HL-60/S4 (cell line): ENCODE results near the gene NR4A2.
"Not testable (repeated sequence)": the region's sequence is repeated elsewhere in the genome, so short reads cannot be mapped to it uniquely, and the experiment has no call there.

ENCODE experiments used
- in situ Hi-C: fragments of 300-500 bp; cut with MboI; formaldehyde crosslinking; loops from 2 replicates; pipeline ENCODE4 v1.14.3; 2022; ENCODE audit warnings: low sequenced_read_pairs

The NR4A2 gene

DNA sequence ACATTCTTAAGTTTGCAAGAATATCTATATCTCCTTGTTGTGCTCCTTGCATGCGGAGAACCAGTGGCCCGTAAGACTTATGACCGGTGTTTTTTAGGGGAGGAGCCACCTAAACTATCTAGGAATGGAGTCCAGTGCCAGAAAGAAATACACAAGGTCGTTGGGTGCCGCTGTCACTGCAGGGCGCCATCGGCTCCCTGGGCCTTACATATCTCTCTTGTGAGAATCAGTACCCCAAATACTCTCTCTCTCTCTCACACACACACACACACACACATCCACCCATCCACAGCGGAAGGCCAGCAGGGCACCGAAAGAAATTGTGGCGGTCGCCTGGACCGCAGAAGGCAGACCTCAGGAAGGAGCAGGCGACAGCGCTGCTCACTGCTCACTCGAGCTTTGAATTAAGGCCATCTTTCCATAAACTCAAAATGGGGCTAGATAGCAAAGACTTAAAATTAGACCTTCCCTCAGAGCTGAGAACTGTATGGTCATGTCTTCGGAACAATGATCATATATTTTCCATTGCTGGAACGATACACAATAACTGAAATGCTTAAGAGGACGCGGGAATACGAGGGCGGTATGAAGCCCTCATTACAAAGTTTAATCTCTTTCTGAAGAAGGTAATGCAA, 10.4 kb downstream of the NR4A2 start:
- in situ Hi-C loops: no loop called here

- in situ Hi-C loops: no loop called here
Observed at GRCh38 chr2:156321243-156321904, 11.1 kb downstream of the NR4A2 start.

DNA sequence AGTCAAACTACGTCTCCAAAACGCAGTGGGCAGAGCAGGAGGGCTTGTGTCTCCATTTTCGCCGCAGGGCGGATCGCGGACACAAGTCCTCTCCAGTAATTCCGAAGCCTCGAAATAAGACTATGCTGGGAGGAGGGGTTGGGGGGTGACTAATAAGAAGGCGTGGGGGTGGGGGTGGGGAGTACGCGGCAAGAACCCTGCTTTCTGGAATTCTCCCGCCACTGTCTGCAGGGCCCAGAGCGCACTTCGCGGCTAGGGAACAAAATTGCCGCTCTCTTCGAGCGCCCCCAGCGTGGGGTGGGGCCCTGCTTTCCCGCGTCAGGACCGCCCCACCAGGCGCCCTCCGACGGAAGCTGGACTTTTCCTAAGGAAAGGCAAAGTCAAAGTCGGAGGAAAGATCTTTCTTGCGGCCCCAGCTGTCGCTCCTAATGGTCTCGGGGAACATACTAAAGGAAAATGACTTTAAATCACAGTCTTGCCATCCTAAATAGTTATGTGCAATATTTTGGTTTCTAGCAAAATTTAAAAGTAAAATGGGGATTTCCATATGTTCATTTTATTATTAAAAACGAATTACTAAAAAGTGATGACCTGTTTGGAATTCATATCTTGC, 11.9 kb downstream of the NR4A2 start:
- in situ Hi-C loops: no loop called here

DNA sequence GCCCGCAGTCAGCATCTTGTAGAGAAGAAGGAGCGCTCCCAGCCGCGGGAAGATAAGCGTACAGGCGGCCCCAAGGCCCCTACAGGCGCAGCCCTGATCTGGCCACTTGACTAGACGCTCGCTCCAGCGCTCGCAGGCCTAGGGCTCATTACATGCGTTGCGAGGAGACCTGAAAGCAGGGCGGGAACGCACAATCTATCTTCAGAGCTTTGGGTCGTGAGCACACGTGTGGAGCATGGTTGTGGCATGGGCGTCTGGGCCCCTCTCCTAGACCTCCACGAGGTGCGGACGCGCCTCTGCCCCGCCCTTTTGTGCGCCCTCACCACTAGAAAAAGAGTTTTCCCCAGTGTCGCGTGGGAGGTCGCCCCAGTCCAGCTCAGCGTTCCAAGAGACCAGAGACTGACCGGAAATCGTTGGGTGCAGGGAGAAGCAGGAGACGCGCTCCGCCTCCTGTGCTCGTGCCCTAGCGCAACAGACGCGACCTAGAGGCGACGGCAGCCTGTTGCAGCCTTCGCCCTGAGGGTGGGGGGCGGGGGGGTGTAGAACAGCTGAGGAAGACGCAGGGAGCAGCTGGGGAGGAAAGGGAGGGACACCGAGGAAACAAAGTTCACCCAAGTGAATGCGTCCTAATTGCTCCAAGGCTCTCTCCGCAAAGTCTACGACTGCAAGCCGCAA, 12.6 kb downstream of the NR4A2 start:
- in situ Hi-C loops: no loop called here

DNA sequence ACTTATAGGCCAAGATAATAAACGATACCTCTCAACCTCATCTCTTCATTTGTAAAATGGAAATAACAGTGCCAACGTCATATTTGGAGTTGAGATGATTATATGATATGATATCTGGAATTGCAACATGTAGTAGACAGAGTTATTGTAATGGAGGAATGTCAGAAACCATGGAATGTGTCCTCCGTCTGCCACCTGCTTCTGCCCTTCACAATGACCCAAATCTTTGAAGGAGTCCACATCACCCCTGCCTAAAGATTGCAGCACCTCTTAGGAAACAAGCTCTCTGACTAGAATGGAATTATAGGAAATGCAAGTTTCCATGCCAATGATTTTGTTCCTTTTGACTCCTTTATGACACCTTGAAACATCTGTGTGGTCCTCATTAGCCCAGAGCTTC, 14.9 kb downstream of the NR4A2 start:
- in situ Hi-C loops: no loop called here

GRCh38 chr2:156311976-156312375, 20.5 kb downstream of the NR4A2 start:
- in situ Hi-C loops: no loop called here

GRCh38 chr2:156310773-156311172, 21.7 kb downstream of the NR4A2 start:
- in situ Hi-C loops: no loop called here

DNA sequence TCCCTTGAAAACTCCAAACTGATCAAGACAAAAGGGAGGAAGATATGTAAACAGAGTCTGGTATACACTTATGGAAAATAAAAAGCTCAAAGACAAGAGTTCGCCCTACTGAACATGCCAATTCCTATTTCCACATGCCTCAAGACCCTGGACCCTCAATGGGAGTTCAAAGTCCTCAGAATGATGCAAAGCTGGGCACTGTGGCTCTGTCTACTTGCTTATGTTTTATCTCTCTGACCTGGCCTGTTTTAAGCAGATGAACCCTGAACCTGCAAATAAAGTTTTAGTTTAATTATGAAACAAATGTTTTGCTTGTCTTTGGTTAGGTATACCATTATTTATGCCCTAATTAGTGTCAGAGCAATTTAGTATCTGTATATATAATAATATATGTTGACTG, 22.6 kb downstream of the NR4A2 start:
- in situ Hi-C loops: no loop called here

DNA sequence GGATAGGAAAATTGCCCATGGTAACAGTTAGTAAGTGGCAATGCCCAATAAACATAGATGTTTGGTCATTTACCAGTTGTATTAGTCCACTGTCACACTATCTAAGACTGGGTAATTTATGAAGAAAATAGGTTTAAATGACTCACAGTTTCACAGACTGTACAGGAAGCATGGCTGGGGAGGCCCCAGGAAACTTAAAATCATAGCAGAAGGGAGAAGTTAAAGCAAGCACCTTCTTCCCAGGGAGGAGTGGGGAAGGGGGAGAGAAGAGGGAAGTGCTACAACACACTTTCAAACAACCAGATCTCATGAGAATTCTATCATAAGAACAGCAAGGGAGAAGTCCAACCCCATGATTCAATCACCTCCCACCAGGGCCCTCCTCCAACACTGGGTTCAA, 23.4 kb downstream of the NR4A2 start:
- in situ Hi-C loops: no loop called here

- in situ Hi-C loops: no loop called here
Observed at GRCh38 chr2:156306821-156307220, 25.7 kb downstream of the NR4A2 start.

GRCh38 chr2:156305121-156305520, 27.4 kb downstream of the NR4A2 start:
- in situ Hi-C loops: no loop called here

DNA sequence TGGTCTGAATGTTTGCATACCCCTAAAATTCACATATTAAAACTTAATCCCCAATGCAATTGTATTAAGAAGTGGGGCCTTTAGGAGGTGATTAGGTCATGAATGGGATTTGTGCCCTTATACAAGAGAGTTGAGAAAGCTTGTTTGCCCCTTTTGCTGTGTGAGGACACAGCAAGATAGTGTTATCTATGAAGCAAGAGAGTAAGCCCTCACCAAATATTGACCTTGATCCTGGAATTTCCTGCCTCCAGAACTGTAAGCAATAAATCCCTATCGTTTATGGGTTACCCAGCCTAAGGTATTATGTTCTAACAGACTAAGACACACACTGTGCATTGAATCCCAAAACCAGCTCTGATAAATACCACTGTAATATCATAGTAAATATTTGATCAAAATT, 32.2 kb downstream of the NR4A2 start:
- in situ Hi-C loops: no loop called here

DNA sequence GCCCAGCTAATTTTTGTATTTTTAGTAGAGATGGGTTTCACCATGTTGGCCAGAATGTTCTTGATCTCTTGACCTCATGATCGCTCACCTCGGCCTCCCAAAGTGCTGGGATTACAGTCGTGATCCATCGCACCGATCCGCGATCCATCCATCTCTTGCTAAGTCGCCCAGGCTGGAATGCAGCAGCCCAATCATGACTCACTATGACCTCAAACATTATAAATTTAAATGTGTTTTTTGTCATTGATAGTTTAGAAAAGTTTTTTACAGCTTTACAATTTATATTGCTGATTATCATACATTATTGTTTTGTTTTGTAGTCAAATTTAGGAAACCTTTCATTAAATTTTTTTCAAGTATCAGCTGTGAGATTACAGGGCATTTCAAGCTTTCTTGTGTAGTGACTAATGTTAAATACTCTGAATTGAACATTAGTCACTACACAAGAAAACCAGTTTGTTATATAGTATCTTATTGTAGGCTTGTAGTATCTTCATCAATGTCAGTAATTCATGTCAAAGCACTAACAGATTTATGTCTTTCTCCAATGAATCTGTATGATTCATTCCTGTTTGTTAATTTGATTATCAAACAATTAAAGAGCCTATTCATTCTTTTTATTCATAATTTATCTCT, 37.5 kb downstream of the NR4A2 start:
- in situ Hi-C loops: no loop called here

- in situ Hi-C loops: not testable (repeated sequence)
Observed at GRCh38 chr2:156293382-156293781, 39.1 kb downstream of the NR4A2 start.

DNA sequence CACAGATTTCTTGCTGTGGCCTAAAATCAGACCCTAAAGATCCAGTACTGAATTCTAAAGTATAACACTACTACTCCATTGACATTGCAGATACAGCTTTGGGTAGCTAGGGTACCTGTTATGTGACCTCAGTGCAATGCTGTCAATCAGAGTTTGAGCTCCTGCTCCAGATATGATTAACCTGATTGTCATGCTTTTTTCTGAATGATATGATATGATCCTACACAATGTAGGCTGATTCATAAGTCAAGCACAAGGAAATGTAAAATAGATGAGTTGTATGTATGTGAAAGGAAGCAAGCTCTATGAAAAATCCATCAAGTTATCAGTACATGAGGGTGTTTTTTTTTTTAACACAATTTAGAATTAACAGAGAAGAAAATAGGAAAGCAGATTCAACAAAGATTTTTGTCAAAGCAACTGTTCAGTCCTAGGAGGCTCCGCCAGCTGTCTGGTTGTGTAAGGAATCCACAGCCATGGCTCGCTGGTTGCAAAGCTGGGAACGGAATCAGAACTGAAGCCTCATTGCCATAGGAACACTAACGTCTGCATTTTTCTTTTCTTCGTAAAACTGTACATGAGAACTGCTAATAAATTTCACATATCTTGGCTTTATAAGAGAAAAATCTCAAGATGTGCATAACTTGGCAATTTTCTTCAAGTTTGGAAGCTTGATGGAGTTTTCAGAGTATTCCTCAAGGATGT, 52.9 kb downstream of the NR4A2 start:
- in situ Hi-C loops: no loop called here
